ENCODE measurements around the gene TNPO3. TPM values are rescaled to one million over a fixed set of nuclear protein-coding genes. Genes with fewer than 3 reads are reported as not detected.

Gene TNPO3
- total RNA-seq, 1 experiment from 2014 or later, result 57.0 TPM

DNA sequence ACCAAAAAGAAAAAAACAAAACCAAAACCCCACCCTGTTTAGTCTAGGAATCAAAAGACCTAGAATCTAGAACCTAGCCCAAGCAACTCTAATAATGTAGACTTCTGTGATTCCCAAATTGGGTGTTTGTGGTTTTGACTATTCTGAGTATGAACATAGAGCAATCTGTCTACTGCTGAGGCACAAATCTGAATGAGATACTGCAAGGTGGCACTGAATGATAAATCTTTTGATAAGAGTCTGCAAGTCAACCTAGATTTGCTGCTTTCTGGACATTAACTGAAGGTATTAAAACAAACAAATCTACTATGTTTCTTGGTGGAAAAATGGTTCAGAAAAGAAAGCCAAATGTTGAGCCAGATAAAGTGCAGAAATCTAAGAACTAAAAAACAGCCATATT lies 66.5 kb downstream of the TNPO3 start:
- H3K79me2 ChIP-seq (ENCODE audit: low read length), result peaks cover 16% of the 10 kb centered on the region; the same call in 1 of the 2 replicates
- DNase-seq, result no peak
- no peaks in the 10 kb centered on the region for H4K20me1 ChIP-seq (ENCODE audit: insufficient read depth, low read depth, low read length)
- H2AFZ ChIP-seq (ENCODE audit: low read length), result no peak overlapping the region
- no peaks in the 10 kb centered on the region for H3K9me2 ChIP-seq (replicated peaks; ENCODE audit: insufficient read depth, low read length)
- no peak overlapping the region for H3K9ac ChIP-seq (ENCODE audit: low read length)
- H3K27ac ChIP-seq (ENCODE audit: low read length), result no peak overlapping the region
- H3K4me1 ChIP-seq (ENCODE audit: low read length), result no peaks in the 10 kb centered on the region
- no peaks in the 10 kb centered on the region for H3K9me3 ChIP-seq (ENCODE audit: low read length)
- no peak overlapping the region for H3K4me3 ChIP-seq (ENCODE audit: low read length)
- peaks cover 69% of the 10 kb centered on the region for H3K36me3 ChIP-seq (ENCODE audit: insufficient read depth, low read length)
- no peak overlapping the region for H3K4me2 ChIP-seq (ENCODE audit: low read depth, low read length, poor library complexity, severe bottlenecking)
- no peaks in the 10 kb centered on the region for H3K27me3 ChIP-seq (ENCODE audit: low read length)

GRCh38 chr7:128986609-128987008 lies 68.3 kb downstream of the TNPO3 start:
- H3K4me2 ChIP-seq (ENCODE audit: low read depth, low read length, poor library complexity, severe bottlenecking), result no peak overlapping the region
- no peaks in the 10 kb centered on the region for H3K4me1 ChIP-seq (ENCODE audit: low read length)
- peaks cover 69% of the 10 kb centered on the region for H3K36me3 ChIP-seq (ENCODE audit: insufficient read depth, low read length)
- no peak overlapping the region for H3K4me3 ChIP-seq (ENCODE audit: low read length)
- H3K9me3 ChIP-seq (ENCODE audit: low read length), result no peaks in the 10 kb centered on the region
- H3K27me3 ChIP-seq (ENCODE audit: low read length), result no peaks in the 10 kb centered on the region
- no peak overlapping the region for H2AFZ ChIP-seq (ENCODE audit: low read length)
- no peak overlapping the region for H3K9ac ChIP-seq (ENCODE audit: low read length)
- no peak for DNase-seq
- no peaks in the 10 kb centered on the region for H3K9me2 ChIP-seq (replicated peaks; ENCODE audit: insufficient read depth, low read length)
- no peaks in the 10 kb centered on the region for H4K20me1 ChIP-seq (ENCODE audit: insufficient read depth, low read depth, low read length)
- H3K27ac ChIP-seq (ENCODE audit: low read length), result no peak overlapping the region
- peaks cover 9% of the 10 kb centered on the region; the same call in 1 of the 2 replicates for H3K79me2 ChIP-seq (ENCODE audit: low read length)

DNA sequence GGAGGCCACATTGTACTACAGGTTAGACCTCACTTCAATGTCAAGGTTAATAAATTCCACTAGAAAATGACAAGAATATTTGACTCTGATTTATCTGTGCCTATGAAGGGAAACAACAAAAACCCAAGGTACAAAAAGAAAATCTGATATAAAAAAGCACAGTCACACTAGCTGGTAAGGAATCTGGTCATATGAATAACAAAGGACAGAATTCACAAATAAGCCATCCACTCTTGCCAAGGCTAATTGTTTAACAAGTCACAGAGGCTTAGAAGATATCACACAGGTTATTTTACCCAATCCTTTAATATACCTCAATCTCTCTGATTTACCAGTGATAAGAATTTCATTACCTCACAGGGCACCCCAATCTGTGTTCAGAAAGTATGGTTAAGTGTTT lies 69.3 kb downstream of the TNPO3 start:
- no peak for DNase-seq
- H4K20me1 ChIP-seq (ENCODE audit: insufficient read depth, low read depth, low read length), result no peaks in the 10 kb centered on the region
- no peak overlapping the region for H3K27ac ChIP-seq (ENCODE audit: low read length)
- no peaks in the 10 kb centered on the region for H3K9me2 ChIP-seq (replicated peaks; ENCODE audit: insufficient read depth, low read length)
- no peak overlapping the region for H3K9ac ChIP-seq (ENCODE audit: low read length)
- H3K9me3 ChIP-seq (ENCODE audit: low read length), result no peaks in the 10 kb centered on the region
- peaks cover 68% of the 10 kb centered on the region for H3K36me3 ChIP-seq (ENCODE audit: insufficient read depth, low read length)
- no peak overlapping the region for H3K4me3 ChIP-seq (ENCODE audit: low read length)
- no peak overlapping the region for H2AFZ ChIP-seq (ENCODE audit: low read length)
- H3K4me1 ChIP-seq (ENCODE audit: low read length), result no peaks in the 10 kb centered on the region
- no peaks in the 10 kb centered on the region for H3K27me3 ChIP-seq (ENCODE audit: low read length)
- peaks cover 7% of the 10 kb centered on the region; the same call in 1 of the 2 replicates for H3K79me2 ChIP-seq (ENCODE audit: low read length)
- H3K4me2 ChIP-seq (ENCODE audit: low read depth, low read length, poor library complexity, severe bottlenecking), result no peak overlapping the region

GRCh38 chr7:128982105-128982504 lies 72.8 kb downstream of the TNPO3 start:
- H2AFZ ChIP-seq (ENCODE audit: low read length), result no peak overlapping the region
- H3K4me1 ChIP-seq (ENCODE audit: low read length), result no peaks in the 10 kb centered on the region
- H4K20me1 ChIP-seq (ENCODE audit: insufficient read depth, low read depth, low read length), result no peaks in the 10 kb centered on the region
- DNase-seq, result no peak
- no peak overlapping the region for H3K4me2 ChIP-seq (ENCODE audit: low read depth, low read length, poor library complexity, severe bottlenecking)
- H3K79me2 ChIP-seq (ENCODE audit: low read length), result no peaks in the 10 kb centered on the region
- no peaks in the 10 kb centered on the region for H3K9me3 ChIP-seq (ENCODE audit: low read length)
- no peak overlapping the region for H3K9ac ChIP-seq (ENCODE audit: low read length)
- no peak overlapping the region for H3K27ac ChIP-seq (ENCODE audit: low read length)
- peaks cover 69% of the 10 kb centered on the region for H3K36me3 ChIP-seq (ENCODE audit: insufficient read depth, low read length)
- H3K4me3 ChIP-seq (ENCODE audit: low read length), result no peak overlapping the region
- H3K9me2 ChIP-seq (replicated peaks; ENCODE audit: insufficient read depth, low read length), result no peaks in the 10 kb centered on the region
- no peaks in the 10 kb centered on the region for H3K27me3 ChIP-seq (ENCODE audit: low read length)

DNA sequence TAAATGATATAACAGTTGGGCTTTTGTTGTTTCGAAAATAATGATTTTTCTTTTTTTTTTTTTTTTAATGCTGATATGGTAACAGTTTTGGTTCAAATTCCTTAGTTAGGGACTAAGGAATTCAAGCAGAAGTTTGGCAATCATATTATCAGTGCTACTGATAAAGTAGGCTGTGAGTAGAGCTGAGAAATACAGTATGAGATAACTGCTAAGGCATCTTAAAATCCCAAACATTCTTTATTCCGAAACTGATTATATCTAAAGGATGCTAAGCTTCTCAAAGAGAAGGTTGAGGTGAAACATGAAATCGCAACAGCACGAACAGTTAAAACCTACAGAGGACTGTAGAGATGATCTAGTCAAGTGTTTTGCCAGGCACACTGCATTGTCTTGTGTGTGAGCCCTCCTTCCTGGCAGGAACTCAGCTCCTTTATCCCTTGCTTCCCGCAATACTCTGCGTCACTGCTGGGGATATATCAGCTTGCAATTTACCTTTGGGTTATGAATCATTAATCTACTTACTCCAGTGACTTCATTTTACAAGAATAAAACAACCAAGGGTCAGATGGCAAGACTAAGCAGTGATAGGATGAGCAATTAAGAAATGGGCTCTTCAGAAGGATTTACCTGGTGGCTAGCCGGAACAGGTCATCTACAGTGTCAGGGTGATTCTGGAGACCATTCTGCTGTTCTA lies 80.5 kb downstream of the TNPO3 start:
- DNase-seq, result no peak
- H2AFZ ChIP-seq (ENCODE audit: low read length), result no peak overlapping the region
- H3K9me3 ChIP-seq (ENCODE audit: low read length), result no peaks in the 10 kb centered on the region
- H3K4me2 ChIP-seq (ENCODE audit: low read depth, low read length, poor library complexity, severe bottlenecking), result no peak overlapping the region
- no peaks in the 10 kb centered on the region for H3K4me1 ChIP-seq (ENCODE audit: low read length)
- H3K27me3 ChIP-seq (ENCODE audit: low read length), result no peaks in the 10 kb centered on the region
- no peaks in the 10 kb centered on the region for H3K9me2 ChIP-seq (replicated peaks; ENCODE audit: insufficient read depth, low read length)
- H3K4me3 ChIP-seq (ENCODE audit: low read length), result no peak overlapping the region
- no peaks in the 10 kb centered on the region for H3K79me2 ChIP-seq (ENCODE audit: low read length)
- no peak overlapping the region for H3K27ac ChIP-seq (ENCODE audit: low read length)
- H3K9ac ChIP-seq (ENCODE audit: low read length), result no peak overlapping the region
- H3K36me3 ChIP-seq (ENCODE audit: insufficient read depth, low read length), result peaks cover 57% of the 10 kb centered on the region
- H4K20me1 ChIP-seq (ENCODE audit: insufficient read depth, low read depth, low read length), result no peaks in the 10 kb centered on the region

- H3K4me2 ChIP-seq (ENCODE audit: low read depth, low read length, poor library complexity, severe bottlenecking), result no peak overlapping the region
- H3K4me1 ChIP-seq (ENCODE audit: low read length), result peaks cover 1% of the 10 kb centered on the region; the same call in 1 of the 2 replicates
- H3K9ac ChIP-seq (ENCODE audit: low read length), result no peak overlapping the region
- no peaks in the 10 kb centered on the region for H3K27me3 ChIP-seq (ENCODE audit: low read length)
- H3K36me3 ChIP-seq (ENCODE audit: insufficient read depth, low read length), result peaks cover 57% of the 10 kb centered on the region; the same call in 1 of the 2 replicates
- H3K4me3 ChIP-seq (ENCODE audit: low read length), result no peak overlapping the region
- no peak overlapping the region for H2AFZ ChIP-seq (ENCODE audit: low read length)
- H3K9me2 ChIP-seq (replicated peaks; ENCODE audit: insufficient read depth, low read length), result no peaks in the 10 kb centered on the region
- H4K20me1 ChIP-seq (ENCODE audit: insufficient read depth, low read depth, low read length), result no peaks in the 10 kb centered on the region
- peaks cover 7% of the 10 kb centered on the region; the same call in 1 of the 2 replicates for H3K79me2 ChIP-seq (ENCODE audit: low read length)
- no peak for DNase-seq
- no peaks in the 10 kb centered on the region for H3K9me3 ChIP-seq (ENCODE audit: low read length)
- no peak overlapping the region for H3K27ac ChIP-seq (ENCODE audit: low read length)
Measured at GRCh38 chr7:128968624-128969023, 86.3 kb downstream of the TNPO3 start.

- peaks cover 5% of the 10 kb centered on the region; the same call in 1 of the 2 replicates for H3K4me1 ChIP-seq (ENCODE audit: low read length)
- H3K4me2 ChIP-seq (ENCODE audit: low read depth, low read length, poor library complexity, severe bottlenecking), result no peak overlapping the region
- no peak overlapping the region for H3K9ac ChIP-seq (ENCODE audit: low read length)
- no peaks in the 10 kb centered on the region for H3K9me3 ChIP-seq (ENCODE audit: low read length)
- DNase-seq, result no peak
- H4K20me1 ChIP-seq (ENCODE audit: insufficient read depth, low read depth, low read length), result no peaks in the 10 kb centered on the region
- H3K4me3 ChIP-seq (ENCODE audit: low read length), result no peak overlapping the region
- H3K27me3 ChIP-seq (ENCODE audit: low read length), result no peaks in the 10 kb centered on the region
- H3K27ac ChIP-seq (ENCODE audit: low read length), result no peak overlapping the region
- no peaks in the 10 kb centered on the region for H3K9me2 ChIP-seq (replicated peaks; ENCODE audit: insufficient read depth, low read length)
- H3K79me2 ChIP-seq (ENCODE audit: low read length), result peaks cover 14% of the 10 kb centered on the region
- H3K36me3 ChIP-seq (ENCODE audit: insufficient read depth, low read length), result peaks cover 56% of the 10 kb centered on the region; the same call in 1 of the 2 replicates
- H2AFZ ChIP-seq (ENCODE audit: low read length), result no peak overlapping the region
Measured at GRCh38 chr7:128963327-128963757, 91.6 kb downstream of the TNPO3 start.

DNA sequence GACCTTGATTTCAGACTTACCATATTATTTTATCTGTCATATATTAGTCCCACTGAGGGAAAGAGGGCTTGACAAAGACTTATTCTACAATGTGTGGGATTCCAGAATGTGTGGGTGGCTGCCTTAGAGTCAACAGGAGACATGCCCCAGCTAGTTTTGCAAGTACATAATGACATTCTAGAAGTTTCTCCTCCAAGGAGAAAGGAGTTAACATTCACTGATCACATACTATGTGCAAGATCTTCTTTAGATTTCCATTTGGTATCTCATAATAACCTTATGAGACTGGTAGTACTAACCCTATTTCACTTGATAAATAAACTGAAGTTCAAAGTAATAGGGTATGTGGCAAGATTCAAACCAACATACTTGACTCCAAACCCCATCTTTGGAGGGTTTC lies 92.0 kb downstream of the TNPO3 start:
- no peak overlapping the region for H2AFZ ChIP-seq (ENCODE audit: low read length)
- no peak overlapping the region for H3K4me2 ChIP-seq (ENCODE audit: low read depth, low read length, poor library complexity, severe bottlenecking)
- no peaks in the 10 kb centered on the region for H3K9me2 ChIP-seq (replicated peaks; ENCODE audit: insufficient read depth, low read length)
- no peaks in the 10 kb centered on the region for H3K27me3 ChIP-seq (ENCODE audit: low read length)
- no peak overlapping the region for H3K27ac ChIP-seq (ENCODE audit: low read length)
- H3K9ac ChIP-seq (ENCODE audit: low read length), result no peak overlapping the region
- H4K20me1 ChIP-seq (ENCODE audit: insufficient read depth, low read depth, low read length), result no peaks in the 10 kb centered on the region
- H3K36me3 ChIP-seq (ENCODE audit: insufficient read depth, low read length), result peaks cover 55% of the 10 kb centered on the region; the same call in 1 of the 2 replicates
- H3K79me2 ChIP-seq (ENCODE audit: low read length), result peaks cover 14% of the 10 kb centered on the region
- no peak for DNase-seq
- peaks cover 5% of the 10 kb centered on the region; the same call in 1 of the 2 replicates for H3K4me1 ChIP-seq (ENCODE audit: low read length)
- H3K4me3 ChIP-seq (ENCODE audit: low read length), result no peak overlapping the region
- no peaks in the 10 kb centered on the region for H3K9me3 ChIP-seq (ENCODE audit: low read length)
